GM20431 (cell line): Measurements from ENCODE around the gene PARP8.

ENCODE experiments used
- in situ Hi-C: fragments of 300-500 bp; cut with MseI, MboI; formaldehyde crosslinking; loops from one replicate; pipeline ENCODE4 v1.15.0; 2020; ENCODE audit warnings: low sequenced_read_pairs; ENCODE audit not compliant: unreplicated experiment

Gene PARP8

GRCh38 chr5:50822761-50823160 lies 156.3 kb downstream of the PARP8 start:
- in situ Hi-C loops: no loop called here

- in situ Hi-C loops: no loop called here
These were observed 157.1 kb downstream of the PARP8 start for GRCh38 chr5:50823568-50823967.

- in situ Hi-C loops: no loop called here
These were observed 157.7 kb downstream of the PARP8 start for GRCh38 chr5:50824109-50824508.

GRCh38 chr5:50827516-50828247 lies 161.2 kb downstream of the PARP8 start:
- in situ Hi-C loops: no loop called here

- in situ Hi-C loops: no loop called here
These were observed 162.6 kb downstream of the PARP8 start for GRCh38 chr5:50829023-50829422.

GRCh38 chr5:50832657-50833284 lies 166.3 kb downstream of the PARP8 start:
- in situ Hi-C loops: no loop called here

- in situ Hi-C loops: no loop called here
These were observed 169.9 kb downstream of the PARP8 start for GRCh38 chr5:50836356-50836755.

- in situ Hi-C loops: no loop called here
These were observed 173.0 kb downstream of the PARP8 start for GRCh38 chr5:50839472-50839871.

GRCh38 chr5:50843091-50843490 lies 176.7 kb downstream of the PARP8 start:
- in situ Hi-C loops: no loop called here

GRCh38 chr5:50846261-50846660 lies 179.8 kb downstream of the PARP8 start:
- in situ Hi-C loops: no loop called here

- in situ Hi-C loops: no loop called here
These were observed 183.1 kb downstream of the PARP8 start for GRCh38 chr5:50849554-50849953.

- in situ Hi-C loops: no loop called here
These were observed 186.7 kb downstream of the PARP8 start for GRCh38 chr5:50853151-50853550.

GRCh38 chr5:50854082-50854481 lies 187.6 kb downstream of the PARP8 start:
- in situ Hi-C loops: no loop called here

- in situ Hi-C loops: no loop called here
These were observed 188.6 kb downstream of the PARP8 start for GRCh38 chr5:50855001-50855400.

GRCh38 chr5:50856401-50857119 lies 190.1 kb downstream of the PARP8 start:
- in situ Hi-C loops: no loop called here

- in situ Hi-C loops: no loop called here
These were observed 197.2 kb downstream of the PARP8 start for GRCh38 chr5:50863534-50864170.

- in situ Hi-C loops: no loop called here
These were observed 198.0 kb downstream of the PARP8 start for GRCh38 chr5:50864466-50864865.

- in situ Hi-C loops: no loop called here
These were observed 200.0 kb downstream of the PARP8 start for GRCh38 chr5:50866415-50866814.

- in situ Hi-C loops: no loop called here
These were observed 200.7 kb downstream of the PARP8 start for GRCh38 chr5:50867140-50867539.

GRCh38 chr5:50873595-50874277 lies 207.3 kb downstream of the PARP8 start:
- in situ Hi-C loops: no loop called here
